Measurements from ENCODE around the gene ARMC9.

DNA sequence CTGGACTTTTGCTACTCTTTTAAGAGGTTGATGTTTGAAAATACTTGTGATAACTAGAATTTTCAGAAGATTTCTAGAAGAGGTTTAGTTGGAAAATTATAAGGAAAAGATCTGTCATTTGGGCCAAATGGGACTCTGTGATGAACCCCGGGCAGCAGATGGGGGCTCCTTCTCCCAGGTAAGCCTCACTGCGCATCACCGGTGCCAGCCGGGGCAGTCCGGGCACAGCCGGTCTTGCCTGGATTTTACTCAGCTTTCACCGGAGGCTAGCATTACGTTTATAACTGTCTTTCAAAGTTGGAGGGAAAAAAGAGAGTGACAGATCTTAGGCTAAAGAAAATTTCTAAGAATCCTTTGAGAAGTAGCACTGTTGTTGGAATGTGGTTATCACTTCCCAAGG is 99.7 kb downstream of the ARMC9 start:
- TF ChIP-seq, protein P1, sequence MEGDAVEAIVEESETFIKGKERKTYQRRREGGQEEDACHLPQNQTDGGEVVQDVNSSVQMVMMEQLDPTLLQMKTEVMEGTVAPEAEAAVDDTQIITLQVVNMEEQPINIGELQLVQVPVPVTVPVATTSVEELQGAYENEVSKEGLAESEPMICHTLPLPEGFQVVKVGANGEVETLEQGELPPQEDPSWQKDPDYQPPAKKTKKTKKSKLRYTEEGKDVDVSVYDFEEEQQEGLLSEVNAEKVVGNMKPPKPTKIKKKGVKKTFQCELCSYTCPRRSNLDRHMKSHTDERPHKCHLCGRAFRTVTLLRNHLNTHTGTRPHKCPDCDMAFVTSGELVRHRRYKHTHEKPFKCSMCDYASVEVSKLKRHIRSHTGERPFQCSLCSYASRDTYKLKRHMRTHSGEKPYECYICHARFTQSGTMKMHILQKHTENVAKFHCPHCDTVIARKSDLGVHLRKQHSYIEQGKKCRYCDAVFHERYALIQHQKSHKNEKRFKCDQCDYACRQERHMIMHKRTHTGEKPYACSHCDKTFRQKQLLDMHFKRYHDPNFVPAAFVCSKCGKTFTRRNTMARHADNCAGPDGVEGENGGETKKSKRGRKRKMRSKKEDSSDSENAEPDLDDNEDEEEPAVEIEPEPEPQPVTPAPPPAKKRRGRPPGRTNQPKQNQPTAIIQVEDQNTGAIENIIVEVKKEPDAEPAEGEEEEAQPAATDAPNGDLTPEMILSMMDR (IDR thresholded peaks at IDR 0.05) = no peak
- TF ChIP-seq POLR2AphosphoS5 (IDR thresholded peaks at IDR 0.05) (no peak), POLR2A (IDR thresholded peaks at IDR 0.05) (no peak)
